GM19240 (cell line): Measurements from ENCODE around the gene ZFY.
"Not testable (repeated sequence)": the region's sequence is repeated elsewhere in the genome, so short reads cannot be mapped to it uniquely, and the experiment has no call there.

Experiments
- DNase-seq: peaks from one replicate; pipeline ENCODE4 v3.0.0; 2011; ENCODE audit warnings: low spot score; ENCODE audit not compliant: insufficient read length

ZFY gene

DNA sequence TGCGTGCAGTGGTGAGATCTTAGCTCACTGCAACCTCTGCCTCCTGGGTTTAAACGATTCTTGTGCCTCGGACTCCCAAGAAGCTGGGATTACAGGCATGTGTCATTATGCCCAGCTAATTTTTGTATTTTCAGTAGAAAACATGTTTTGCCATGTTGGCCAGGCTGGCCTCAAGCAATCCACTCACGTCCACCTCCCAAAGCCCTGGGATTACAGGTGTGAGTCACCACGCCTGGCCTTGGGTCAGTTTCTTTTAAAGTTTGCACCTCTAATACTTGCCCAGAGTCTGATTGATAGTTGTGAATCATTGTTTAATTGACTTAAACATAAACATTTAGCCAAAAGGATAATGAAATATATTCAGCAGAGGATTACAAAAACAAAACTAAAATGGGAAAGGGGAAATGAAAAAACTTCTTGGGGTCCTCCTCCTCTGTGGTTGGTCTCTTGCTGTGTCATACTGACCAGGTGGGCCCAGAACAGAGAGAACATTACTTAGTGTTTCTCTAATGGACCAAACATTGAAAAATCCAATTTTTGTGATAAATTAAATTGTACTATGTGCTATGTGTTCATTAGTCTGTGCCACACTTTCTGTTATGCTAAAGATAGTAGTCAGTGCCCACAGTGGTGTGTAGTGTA is 38.0 kb downstream of the ZFY start:
- no peak for DNase-seq

DNA sequence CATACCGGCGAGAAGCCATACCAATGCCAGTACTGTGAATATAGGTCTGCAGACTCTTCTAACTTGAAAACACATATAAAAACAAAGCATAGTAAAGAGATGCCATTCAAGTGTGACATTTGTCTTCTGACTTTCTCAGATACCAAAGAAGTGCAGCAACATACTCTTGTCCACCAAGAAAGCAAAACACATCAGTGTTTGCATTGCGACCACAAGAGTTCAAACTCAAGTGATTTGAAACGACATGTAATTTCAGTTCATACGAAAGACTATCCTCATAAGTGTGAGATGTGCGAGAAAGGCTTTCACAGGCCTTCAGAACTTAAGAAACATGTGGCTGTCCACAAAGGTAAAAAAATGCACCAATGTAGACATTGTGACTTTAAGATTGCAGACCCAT is 44.1 kb downstream of the ZFY start:
- DNase-seq = no peak

DNA sequence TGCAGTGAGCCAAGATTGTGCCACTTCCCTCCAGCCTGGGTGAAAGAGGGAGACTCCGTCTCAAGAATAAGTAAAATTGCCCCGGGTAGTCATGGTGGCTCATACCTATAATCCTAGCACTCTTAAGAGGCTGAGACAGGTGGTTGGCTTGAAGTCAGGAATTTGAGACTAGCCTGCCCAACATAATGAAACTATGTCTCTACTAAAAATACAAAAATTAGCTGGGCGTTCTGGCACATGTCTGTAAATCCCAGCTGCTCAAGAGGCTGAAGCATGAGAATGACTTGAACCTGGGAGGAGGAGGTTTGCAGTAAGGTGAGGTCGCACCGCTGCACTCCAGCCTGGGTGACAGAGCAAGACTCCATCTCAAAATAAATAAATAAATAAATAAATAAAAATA is 49.3 kb downstream of the ZFY start:
- no peak for DNase-seq

DNA sequence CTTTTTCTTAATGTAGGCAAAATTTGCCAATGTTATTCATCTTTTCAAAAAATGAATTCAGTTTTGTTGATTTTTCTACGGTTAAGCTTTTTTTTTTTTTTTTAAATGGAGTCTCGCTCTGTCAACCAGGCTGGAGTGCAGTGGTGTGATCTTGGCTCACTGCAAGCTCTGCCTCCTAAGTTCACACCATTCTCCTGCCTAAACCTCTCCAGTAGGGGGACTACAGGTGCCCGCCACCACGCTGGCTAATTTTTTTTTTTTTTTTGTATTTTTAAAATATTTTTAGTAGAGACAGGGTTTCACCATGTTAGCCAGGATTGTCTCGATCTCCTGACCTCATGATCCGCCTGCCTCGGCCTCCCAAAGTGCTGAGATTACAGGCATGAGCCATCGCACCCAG is 52.0 kb downstream of the ZFY start:
- not testable (repeated sequence) for DNase-seq

DNA sequence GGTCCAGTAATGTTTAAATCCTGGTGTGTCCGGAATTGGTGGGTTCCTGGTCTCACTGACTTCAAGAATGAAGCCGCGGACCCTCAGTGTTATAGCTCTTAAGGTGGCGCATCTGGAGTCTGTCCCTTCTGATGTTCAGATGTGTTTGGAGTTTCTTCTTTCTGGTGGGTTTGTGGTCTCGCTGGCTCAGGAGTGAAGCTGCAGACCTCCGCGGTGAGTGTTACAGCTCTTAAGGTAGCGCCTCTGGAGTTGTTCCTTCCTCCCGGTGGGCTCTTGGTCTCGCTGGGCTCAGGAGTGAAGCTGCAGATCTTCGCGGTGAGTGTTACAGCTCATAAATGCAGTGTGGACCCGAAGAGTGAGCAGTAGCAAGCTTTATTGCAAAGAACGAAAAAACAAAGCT is 62.2 kb downstream of the ZFY start:
- DNase-seq = not testable (repeated sequence)

DNA sequence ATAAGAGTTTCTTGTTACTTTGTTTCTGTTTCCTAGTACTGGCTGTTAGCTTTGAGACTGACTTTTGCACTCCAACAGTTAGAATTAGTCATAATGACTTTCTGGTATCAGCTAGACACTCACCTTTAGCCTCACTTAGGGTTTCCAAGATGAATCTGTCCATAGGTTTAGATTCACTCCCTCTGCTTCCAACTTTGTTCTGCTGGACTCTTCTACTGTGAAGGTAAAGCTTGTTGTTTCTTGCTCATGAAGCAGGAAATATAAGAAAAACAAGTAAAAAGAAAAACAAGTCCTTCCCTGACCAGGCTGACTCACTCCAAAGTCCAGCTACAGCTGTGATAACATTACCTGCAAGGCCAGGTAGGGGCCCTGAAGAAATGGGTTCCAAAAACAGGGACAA is 67.0 kb downstream of the ZFY start:
- DNase-seq = no peak

DNA sequence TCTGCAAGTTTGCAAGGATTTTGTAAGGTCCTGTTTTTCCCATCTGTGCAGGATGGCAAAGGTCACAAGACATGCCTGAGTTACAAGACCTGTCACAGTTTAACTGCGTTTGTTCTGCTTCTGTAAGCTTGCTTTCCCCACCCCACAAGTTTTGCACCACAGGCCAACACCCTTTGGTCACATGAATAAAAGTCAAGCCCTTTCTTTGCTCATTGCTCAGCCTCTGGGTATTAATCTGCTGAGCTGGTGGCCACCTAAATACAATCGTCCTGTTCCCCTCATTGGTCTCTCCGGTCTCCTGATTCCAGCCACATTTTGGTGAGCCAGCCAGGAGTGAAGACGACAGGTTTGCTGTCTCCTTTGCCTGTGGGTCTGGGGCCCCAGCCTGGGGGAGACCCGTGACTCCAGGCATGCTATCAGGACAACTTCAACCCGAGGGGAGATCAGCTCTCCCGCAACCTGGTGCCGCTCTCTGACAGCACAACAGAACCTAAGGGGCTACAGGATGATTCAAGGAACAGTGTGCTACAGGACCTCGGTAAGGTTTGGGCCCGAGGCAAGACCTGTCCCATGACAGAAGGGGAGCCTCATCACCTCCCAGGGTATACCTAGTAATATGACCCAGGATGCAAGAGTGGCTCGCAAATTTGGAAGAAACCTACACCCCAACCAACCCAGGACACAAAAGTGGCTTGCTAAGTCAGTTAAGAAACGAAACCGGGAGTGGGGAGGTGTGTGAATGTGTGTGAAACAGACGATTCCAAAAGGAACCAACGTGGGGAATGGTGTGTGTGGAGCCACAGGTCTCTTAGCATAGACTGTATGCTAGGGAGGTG is 67.7 kb downstream of the ZFY start:
- DNase-seq = no peak

DNA sequence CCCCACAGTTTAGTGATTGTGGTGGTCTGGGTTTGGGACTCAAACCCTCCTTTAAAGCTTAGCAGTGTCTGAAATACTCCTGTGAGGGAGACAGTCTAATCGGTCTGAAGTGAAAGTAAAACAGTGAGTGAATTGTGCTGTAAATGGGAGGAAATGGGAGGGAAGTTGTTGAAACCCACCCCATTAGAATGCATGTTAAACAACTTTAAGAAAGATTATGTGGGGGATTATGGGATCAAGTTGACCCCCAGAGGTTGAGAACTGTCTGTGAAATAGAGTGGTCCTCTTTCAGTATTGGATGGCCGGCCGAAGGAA is 68.3 kb downstream of the ZFY start:
- DNase-seq = no peak

DNA sequence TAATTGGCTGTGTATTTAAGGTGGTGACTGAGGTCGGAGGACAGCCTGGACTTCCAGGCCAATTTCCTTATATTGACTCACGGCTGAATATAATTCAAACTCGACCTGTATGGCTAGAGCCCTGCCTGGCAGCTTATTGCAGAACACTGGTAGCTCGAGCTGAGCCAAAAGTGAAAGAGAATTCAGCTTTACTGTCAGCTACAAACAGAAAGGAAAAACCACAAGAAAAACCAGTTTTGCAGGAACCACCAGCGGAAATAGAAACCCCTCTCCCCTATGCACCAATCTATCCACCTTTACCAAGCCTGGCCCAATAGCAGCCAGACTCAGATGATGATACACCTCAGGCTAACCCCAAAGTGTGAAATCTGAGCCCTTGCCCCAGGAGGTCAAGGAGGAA is 68.7 kb downstream of the ZFY start:
- no peak for DNase-seq

DNA sequence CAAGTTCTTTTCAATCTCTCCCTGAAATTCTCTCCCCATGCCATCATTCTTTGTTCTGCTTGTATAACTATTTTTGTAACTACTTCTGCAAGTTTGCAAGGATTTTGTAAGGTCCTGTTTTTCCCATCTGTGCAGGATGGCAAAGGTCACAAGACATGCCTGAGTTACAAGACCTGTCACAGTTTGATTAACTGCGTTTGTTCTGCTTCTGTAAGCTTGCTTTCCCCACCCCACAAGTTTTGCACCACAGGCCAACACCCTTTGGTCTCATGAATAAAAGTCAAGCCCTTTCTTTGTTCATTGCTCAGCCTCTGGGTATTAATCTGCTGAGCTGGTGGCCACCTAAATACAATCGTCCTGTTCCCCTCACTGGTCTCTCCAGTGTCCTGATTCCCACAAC is 70.8 kb downstream of the ZFY start:
- DNase-seq = not testable (repeated sequence)

DNA sequence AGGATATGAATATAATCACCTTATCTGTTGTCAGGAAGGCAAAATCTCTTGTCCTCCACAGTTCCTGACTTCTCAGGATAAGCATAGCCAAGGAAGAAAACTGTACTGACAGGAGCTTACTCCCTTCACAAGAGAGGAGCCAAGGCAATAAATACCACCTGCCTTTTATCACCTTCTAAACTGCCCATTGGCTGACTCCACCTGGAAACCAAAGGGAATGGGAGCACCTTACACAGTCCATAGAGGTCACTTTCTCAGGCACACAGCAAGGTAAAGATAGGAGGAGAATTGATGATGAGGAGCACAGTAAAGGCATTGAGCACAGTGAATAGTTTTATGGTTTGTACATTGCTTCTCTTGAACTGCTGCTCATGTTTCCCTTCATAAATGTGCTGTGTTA is 72.8 kb downstream of the ZFY start:
- DNase-seq = no peak

DNA sequence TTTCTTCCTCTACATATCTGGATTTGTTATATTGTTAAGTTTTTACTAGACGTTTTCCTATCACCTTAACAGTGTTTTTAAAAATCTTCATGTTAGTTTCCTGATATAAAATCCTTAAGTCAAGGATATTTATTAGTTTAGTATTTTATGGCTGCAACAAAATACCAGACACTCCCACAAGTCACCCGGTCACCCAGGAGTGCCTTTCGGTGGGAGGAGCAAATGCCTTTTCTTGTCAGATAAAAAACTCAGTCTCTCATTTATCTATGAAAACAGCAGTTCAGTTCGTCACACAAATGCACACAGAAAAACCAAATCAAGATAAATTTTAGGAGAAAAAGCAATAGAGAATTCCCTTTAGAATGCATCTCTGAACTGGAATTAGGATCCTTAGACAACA is 77.0 kb downstream of the ZFY start:
- no peak for DNase-seq

DNA sequence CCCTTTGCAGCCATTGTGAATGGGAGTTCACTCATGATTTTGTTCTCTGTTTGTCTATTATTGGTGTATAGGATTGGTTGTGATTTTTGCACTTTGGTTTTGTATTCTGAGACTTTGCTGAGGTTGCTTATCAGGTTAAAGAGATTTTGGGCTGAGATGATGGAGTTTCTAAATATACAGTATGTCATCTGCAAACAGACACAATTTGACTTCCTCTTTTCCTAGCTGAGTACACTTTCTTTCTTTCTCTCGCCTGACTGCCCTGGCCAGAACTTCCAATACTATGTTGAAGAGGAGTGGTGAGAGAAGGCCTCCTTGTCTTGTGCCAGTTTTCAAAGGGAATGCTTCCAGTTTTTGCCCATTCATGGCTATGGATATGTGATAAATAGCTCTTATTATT is 81.4 kb downstream of the ZFY start:
- DNase-seq = no peak

DNA sequence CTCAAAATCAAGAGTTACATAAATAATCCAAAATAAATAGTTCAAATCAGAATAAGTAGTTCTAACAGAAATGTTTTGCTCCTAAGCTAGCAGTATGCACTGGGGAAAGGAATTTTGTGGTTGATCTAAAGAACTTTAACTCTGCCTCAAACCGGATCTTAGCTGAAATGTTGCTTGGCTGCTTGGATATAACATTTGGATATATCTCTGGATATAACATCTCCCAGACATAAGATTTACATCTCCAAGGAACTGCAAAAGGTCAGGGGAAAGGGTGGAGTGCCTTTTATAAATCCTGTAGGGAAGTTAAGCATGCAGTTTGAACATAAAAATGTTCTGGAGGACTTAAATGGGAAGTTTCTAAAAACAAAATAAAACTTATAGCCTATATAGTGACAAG is 83.4 kb downstream of the ZFY start:
- no peak for DNase-seq

DNA sequence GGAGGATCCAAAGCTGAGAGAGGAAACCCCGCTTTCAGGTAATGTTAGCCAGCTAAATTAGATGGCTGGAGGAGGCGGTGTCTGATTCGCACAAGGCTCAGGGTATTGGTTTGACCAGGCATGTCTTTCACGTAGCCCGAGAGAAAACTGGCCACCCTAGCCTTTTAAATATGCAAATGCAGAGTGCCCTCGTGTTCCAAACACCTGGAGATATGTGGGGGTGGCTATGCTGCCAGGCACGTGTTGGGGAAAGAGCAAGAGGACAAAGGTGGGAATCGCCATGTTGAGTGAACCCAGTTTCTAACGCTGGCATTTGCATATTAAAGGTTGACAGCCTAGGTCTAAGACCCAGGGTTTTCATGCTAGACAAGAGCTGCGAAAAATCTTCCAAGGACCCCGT is 84.4 kb downstream of the ZFY start:
- DNase-seq = no peak

DNA sequence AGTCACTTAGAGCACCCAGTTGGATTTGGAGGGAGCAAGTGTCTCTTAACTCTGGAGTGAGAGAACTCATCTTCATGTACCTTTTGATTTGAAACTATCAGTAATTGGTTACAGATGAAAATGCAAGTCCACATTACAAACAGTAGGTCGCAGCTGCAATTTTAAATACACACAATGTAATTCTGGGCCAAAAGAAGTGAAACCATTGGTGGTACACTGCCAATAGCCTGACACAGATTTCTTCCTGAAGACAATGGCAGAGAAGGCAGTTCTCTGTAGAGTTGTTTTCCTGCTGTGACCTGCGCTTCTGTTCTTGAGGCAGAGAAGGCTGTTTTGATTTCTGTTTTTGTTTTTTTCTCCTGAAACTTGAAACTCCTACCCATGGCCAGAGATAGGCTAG is 86.0 kb downstream of the ZFY start:
- no peak for DNase-seq

DNA sequence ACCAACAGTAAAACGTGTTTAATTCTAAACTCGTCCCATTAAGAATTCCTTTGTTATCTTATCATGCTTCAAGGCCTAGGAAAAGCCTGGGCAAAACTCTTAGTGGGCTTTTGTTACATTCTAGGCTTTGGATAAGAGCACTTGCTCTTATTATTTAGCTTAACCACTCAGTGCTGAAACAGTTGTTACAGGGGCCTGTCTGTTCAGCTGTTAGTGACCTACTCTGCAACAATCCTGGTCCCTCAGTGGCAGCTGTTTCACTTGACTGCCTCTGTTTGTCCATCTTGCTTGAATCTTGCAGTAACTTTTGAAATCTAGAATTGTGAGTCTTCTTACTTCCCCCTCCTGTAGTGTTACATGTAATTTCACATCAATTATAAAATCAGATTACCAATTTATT is 88.4 kb downstream of the ZFY start:
- no peak for DNase-seq

DNA sequence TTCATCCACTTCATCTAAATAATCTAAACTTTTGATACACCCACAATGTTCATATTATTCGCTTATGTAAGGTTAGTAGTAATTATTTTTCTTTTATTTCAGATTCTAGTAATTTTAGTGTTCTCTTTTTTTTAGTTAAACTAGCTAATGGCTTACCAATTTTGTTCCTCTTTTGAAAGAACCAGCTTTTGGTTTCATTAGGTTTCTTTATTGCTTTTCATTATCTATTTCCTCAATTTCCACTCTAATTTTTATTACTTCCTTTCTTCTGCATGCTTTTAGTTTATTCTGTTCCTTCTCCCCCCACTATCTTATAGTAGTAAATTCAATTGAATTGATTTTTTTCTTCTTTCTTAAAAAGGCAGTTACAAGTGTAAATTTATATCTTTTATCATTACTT is 90.2 kb downstream of the ZFY start:
- DNase-seq = no peak
